GM20431 (cell line): ENCODE data around the gene SFMBT2.
"Not testable (repeated sequence)": the region's sequence is repeated elsewhere in the genome, so short reads cannot be mapped to it uniquely, and the experiment has no call there.

ENCODE experiments used
- in situ Hi-C: fragments of 300-500 bp; cut with MseI, MboI; formaldehyde crosslinking; loops from one replicate; pipeline ENCODE4 v1.15.0; 2020; ENCODE audit warnings: low sequenced_read_pairs; ENCODE audit not compliant: unreplicated experiment

The SFMBT2 gene

DNA sequence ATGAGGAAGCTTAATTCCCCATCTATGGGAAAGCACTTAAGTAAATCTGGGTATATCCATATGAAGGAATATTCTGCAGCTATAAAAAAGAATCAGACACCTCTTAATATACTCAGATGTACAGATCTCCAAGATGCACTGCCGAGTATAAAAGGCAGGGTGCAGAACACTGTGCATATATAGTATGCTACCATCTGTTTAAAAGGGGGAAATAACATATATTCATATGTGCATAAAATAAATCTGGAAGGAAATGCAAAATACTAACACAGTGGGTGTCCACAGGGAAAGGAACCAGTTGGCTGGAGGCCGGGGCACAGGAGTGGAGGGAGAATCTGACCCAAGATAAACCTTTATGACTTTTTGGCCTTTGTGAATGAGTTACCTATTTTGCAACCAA lies 201.4 kb downstream of the SFMBT2 start:
- in situ Hi-C loops = no loop called here

DNA sequence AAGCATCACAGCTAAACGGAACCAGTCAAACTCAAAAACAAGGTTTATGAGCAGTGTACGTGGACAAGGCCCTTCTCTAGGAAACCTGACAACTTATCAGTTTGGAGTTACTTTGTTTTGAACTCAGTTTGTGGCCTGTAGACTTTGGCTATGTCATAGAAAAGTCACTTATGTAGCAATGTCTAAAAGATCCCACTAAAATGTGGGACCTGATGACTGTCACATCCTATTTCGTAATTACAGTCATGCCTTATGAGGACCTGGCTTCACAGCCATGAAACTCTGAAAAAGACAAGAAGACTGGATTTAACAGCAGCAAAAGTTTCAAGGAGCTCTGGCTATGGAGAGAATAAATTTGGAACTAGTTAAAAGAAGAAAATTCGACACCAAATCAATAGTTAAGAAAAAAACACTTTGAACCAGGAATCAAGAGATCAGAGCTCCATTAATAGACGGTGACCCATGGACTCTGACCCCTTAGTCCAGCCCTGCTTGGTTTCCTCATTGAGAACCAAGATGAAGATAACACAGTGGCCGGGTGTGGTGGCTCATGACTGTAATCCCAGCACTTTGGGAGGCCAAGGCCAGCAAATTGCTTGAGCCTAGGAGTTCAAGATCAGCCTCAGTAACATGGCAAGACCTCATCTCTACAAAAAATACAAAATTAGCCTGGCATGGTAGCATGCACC lies 204.3 kb downstream of the SFMBT2 start:
- in situ Hi-C loops = no loop called here

DNA sequence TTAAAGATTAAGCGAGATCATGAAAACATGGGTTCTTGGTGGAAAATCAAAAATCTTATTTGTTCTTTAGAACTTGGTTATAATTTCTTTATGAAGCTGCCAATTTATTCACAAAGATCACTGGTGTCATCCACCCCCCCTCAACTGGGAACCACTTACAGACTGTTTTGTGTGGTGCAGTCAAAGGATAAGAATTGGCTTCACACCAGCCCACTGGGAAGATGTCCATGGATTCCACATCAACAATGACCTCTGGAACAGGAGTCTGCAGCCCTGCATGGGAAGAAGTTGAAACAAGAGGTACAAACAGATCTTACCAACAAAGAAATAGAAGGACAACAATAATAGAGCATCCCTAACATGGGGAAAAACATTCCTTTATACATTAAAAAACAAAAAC lies 205.2 kb downstream of the SFMBT2 start:
- in situ Hi-C loops = no loop called here

DNA sequence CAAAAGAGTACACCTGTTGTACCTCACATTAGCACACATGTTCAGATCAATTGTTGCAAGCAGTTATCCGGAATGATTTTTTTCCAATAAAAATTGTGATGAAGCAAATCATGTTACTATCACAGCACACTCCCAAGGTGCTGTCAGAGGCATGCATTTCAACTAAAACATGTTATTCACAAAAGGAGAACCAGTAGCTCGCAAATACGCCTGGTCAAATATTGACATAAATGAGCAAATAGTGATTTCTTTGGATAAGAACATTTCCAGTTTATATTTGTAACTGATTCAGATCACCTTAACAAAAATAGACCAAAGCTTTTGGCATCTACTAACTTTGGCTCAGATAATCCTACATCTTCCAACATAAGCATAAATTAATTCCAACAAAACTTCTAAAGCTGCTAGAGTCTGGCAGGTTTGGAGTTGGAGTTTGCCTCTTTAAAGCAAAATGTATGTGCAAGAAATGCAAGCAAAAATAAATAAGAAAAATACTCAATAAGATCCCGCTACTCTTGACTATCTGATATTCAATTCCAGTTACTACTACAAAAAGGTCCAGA lies 208.0 kb downstream of the SFMBT2 start:
- in situ Hi-C loops = no loop called here

DNA sequence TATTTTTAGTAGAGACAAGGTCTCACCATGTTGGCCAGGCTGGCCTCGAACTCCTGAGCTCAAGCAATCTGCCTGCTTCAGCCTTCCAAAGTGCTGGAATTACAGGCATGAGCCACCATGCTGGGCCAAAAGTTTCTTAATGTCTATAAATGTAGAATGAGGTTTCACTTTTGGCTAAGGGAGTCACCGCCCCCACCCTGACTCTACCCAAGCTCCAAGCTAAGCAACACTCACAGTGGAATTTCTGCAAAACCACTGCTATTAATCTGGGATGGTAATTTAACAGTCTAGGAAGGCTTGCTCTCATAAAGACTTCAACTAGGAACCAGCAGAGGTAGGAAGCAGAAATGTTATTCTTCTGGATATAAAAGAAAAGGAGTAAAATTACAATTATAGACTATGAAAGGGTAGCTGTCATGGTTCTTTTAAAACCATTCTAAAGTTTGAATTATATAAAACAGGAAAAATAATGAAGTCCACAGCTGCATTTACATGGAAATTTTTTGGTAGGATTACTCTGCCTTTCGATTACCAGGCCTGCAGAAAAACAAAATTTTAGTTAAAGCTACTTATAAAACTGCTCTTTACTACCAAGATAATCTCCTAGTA lies 211.6 kb downstream of the SFMBT2 start:
- in situ Hi-C loops = no loop called here

DNA sequence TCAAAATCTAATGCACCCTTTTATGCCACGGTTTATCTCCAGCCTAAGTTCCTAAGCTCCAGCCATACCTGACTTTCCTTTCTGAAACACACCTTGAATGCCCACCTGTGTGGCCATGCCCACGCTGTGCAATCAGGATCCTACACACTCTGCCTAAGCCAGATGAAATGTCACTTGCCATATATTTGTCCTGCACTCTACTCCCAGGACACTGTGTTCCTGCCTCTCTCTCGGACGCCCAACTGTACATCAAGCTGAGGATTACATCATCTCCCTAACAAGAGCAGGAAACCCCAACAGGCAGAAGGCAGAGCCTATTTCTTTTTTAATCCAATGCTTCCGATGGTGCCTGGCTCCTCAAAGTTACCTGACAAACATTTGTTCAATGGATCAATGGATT lies 214.6 kb downstream of the SFMBT2 start:
- in situ Hi-C loops = no loop called here

DNA sequence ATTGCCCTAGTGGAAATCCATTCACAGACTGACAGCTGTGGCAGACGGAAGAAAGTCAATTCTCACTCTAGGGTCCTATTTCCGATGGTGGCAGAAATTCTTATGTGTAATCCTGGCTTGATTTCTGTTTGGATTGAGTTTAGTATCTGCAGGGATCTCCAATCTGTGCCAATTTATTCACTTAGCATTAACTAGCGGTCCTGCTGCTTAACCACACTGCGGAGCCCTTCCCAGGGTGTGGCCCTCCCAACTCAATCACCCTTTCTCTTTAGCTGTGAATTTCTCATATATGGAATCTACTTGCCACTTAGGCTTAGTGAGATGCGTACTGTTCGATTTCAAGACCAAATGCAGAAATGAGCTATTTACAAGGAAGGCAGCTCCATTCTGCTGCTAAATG lies 215.7 kb downstream of the SFMBT2 start:
- in situ Hi-C loops = no loop called here

DNA sequence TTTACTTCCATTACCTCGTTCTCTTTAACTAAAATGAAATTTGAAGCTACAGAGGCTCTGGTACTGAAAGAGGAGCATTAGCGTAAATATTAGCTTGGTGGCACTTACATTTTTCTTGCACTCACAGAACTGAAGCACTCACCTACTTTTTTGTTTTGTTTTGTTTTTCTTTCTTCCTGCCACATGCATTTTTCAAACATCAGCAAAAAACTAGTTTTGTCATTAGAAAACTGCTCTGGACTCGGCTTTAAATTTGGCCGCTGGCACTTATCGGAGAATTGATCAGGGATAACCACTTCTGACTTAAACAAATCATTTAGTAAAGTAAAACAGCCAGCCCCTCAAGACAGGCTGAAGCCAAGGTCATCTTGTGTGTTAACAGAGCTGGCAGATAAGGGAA lies 216.3 kb downstream of the SFMBT2 start:
- in situ Hi-C loops = no loop called here

DNA sequence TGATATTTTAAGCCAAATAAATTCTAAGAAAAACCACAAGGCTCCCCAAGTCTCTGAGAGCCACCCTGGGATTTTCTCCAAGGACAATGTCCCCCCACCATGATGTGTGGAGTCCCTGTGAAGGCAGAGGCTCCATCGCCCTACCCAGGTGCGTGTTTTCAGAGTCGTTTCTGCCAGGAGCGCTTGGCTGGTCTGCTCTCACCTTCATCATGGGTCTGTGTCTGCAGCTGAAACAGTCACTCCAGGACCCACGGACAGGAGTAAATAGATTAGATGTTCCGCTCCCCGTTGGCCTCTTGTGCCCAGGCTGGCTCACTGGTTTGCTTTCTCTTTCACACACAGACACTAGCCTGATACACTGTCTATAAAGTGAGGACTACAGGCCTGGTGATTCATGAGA lies 217.5 kb downstream of the SFMBT2 start:
- in situ Hi-C loops = no loop called here

DNA sequence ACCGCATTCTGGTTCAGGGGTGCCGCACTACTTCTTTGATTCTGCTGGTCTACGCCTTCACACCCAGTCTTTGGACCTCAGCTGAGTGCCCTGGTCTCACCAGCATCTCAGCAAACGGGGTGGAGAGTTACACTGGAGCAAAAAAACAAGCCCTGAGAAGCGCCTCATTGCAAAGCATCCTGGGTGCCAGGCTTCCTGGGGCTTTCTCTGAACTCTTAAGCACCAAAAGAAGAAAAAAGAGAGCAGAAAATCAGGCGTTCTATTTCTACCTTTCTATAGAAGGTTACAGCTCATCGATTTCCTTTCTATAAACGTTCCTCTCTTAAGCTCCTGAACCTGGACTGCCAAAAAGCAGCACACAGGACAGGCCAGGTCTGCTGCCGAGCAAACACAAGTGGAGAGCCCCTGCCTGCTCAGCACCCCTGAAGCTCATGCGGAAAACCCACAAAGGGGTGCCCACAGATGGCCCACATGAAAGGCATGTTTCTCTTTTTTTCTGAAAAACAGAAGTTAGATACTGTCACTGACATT lies 217.9 kb downstream of the SFMBT2 start:
- in situ Hi-C loops = no loop called here

DNA sequence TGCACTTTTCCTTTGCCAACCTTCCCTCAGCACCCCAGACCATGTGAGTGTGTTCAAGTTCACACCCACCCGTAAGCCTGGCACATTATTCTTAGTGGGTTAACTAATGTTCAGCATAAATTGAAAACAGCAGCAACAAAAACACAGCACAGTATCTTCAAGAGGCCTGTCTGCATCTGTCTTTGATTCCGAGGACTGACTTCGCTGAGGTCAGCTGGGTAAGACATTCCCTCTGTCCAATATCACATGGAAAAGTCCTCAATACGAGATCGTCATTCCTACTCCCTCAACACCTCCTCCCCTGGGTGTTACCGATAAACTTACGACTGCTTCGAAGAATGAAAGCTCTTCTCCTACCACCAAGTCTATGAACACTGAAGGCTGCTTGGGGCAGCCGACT lies 218.8 kb downstream of the SFMBT2 start:
- in situ Hi-C loops = no loop called here

DNA sequence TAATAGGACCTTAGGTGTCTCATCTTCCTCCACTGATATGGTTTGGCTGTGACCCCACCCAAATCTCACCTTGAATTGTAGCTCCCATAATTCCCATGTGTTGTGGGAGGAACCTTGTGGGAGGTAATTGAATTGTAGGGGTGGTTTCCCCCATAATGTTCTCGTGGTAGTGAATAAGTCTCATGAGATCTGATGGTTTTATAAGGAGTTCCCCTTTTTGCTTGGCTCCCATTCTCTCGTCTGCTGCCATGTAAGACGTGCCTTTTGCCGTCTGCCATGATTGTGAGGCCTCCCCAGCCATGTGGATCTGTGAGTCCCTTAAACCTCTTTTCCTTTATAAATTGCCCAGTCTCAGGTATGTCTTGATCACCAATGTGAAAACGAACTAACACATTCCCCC lies 220.1 kb downstream of the SFMBT2 start:
- in situ Hi-C loops = not testable (repeated sequence)

DNA sequence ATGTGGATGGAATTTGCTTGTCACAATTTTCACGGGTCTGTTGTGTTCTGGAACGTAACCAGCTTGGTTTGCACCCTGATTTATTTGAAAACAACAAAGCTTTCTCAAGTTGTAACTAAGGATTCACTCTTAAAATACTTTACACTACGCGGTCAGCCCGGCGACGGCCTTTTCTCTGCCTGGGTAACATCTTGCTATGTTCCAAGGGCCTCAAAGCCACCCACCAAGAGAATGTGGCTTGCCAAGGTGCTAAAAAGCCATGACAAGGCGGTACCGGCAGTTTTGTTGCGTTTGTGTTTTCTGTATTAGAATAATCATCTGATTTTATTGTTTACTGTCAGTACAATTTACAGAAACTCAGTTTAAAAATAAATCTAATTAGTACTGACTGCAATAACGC lies 220.9 kb downstream of the SFMBT2 start:
- in situ Hi-C loops = no loop called here

DNA sequence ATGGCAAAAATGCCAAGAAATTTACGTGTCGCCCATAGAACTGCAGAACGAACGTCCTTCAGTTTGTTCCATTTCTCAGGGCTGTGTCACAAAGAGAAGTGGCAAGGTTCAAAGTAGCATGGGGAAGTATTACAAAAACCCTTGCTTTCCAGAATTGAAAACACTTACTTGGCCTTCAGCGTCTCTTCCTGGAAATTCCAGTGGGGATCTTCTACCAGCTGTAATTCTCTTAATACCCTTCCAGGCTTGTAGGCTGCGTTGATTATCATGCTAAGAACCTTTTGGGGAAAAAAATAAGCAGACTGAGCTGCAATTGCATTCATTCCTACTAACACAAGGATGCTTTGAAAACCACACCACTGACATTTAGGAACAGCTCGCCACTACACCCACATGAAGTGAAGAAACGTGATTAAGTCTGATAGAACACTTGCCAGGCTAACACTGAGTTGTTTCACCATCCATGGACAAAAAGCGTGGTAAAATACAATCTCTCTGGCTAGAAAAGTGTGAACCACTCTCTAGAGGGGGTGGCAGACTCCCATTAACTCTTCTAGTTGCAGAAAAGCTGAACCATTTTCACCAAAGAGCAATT lies 222.3 kb downstream of the SFMBT2 start:
- in situ Hi-C loops = no loop called here

DNA sequence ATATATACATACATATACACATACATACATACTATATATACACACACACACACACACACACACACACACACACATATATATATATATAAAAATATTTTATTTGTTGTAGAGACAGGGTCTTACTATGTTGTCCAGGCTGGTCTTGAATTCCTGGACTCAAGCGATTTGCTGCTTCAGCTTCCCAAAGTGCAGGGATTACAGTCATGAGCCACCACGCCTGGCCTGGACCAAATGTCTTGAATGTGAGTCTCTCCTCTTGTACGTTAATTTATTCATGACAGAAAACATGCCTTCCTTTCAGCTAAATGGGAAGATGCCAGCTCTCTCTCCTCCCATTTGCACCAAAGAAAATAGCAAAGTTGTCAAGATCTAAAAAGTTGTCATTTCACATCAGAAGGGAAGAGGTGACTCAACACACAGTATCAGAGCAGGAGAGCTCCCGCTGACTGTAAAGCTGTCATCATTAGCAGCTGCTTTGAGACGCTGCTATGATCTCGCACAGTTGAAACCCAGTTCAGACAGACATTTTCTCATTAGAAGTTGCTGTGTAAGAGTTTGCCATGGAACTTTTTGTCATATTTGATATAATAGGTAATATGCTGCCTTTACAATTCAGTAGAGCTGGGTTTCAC lies 224.3 kb downstream of the SFMBT2 start:
- in situ Hi-C loops = no loop called here

DNA sequence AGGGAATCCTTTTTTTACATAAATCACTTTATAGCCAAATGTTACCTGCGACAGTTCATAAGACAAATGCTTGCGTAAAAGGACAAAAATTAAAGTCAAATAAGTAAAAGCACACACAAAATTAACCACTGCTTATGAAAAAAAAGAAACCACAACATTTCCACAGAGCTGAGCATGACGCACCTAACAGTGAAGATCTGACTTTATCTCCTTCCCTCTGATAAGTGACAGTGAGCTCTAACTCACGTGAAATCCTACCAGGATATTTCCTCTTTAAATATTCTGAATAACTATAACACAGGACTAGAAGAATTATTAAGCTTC lies 225.5 kb downstream of the SFMBT2 start:
- in situ Hi-C loops = no loop called here

DNA sequence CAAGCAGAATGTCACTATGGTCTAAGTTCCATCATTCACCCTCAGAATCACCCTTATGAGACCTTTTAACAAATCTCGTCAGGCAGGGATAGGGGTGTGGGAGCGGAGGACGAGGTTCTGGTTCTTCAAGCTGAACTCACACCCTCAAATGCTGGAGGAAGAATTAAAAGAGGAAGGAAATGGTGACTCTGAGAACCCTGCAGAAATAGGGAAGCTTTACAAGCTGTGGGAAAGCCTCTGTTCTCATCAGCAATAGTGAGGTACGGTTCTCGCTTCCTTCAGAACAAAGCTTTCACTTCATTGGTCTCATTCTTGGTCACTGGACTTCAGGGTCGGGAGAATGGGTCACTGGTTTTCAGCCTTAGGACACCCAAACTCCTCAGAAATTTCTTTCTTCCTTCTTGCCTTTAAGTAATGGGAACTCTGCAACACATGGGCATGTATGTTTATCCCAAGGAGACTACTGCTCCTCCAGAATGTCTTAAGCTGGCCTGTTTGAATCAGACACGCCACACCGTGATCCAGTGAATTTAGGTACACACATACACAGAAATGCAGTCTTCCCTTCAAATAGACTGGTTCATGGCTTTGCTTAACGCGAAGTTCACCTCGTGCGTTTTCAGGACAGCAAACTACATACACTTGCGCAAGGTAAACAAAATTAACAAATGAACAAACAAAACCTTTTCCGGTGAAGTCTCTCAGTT lies 226.0 kb downstream of the SFMBT2 start:
- in situ Hi-C loops = no loop called here

DNA sequence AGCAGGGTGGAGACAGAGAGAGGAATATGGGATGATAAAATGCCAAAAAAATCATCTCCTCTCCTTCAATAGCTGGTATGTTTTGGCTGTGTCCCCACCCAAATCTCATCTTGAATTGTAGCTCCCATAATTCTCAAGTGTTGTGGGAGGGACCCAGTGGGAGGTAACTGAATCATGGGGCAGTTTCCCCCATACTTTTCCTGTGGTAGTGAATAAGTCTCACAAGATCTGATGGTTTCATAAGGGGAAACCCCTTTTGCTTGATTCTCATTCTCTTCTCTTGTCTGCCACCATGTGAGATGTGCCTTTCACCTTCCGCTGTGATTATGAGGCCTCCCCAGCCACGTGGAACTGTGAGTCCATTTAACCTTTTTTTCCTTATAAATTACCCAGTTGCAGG lies 226.7 kb downstream of the SFMBT2 start:
- in situ Hi-C loops = not testable (repeated sequence)

DNA sequence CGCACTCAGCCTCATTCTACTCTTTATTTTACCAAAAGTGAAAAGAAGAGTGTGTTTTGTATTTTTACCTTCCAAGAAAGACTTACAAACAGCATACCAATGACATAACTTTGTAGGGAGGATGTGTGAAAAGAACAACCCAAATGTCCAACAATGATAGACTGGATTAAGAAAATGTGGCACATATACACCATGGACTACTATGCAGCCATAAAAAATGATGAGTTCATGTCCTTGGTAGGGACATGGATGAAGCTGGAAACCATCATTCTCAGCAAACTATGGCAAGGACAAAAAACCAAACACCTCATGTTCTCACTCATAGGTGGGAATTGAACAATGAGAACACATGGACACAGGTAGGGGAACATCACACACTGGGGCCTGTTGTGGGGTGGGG lies 228.5 kb downstream of the SFMBT2 start:
- in situ Hi-C loops = not testable (repeated sequence)

DNA sequence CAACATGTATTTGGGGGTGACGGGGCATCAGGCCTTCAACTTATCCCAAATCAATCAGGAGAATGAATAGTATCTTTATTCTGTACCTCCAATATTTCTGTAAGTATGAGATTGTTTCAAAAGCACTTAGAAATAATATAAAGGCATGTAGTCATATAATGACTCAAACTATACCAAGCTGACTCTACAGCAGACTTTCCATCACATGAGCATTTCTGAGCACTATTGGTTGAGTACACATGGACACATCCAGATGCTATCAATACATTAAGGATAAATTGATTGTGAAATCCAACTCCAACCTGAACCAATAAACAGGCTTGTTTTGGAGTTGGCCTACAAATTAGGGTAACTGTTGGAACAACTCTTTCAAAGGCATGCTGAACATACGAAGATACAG lies 229.4 kb downstream of the SFMBT2 start:
- in situ Hi-C loops = no loop called here
